Measurements from ENCODE around the gene SSR1.
"Not testable (repeated sequence)": the region's sequence is repeated elsewhere in the genome, so short reads cannot be mapped to it uniquely, and the experiment has no call there.

The SSR1 gene

GRCh38 chr6:7264686-7265384 is 48.2 kb downstream of the SSR1 start:
- Histone ChIP-seq H3K36me3 (ENCODE audit: control insufficient read depth in 1 of 2, insufficient read depth in 2 of 2, low read depth in 1 of 2, low read length in 2 of 2) (no peaks in the 10 kb centered on the region), H3K27ac (ENCODE audit: low read length, poor library complexity, severe bottlenecking) (no peak overlapping the region), H3K9ac (ENCODE audit: low read length) (no peak overlapping the region), H3K23ac (ENCODE audit: low read length in 2 of 2) (no peak overlapping the region), H2AK5ac (ENCODE audit: low read length, severe bottlenecking) (no peak overlapping the region), H3K9me3 (ENCODE audit: control insufficient read depth, low read length) (no peaks in the 10 kb centered on the region), H2AFZ (ENCODE audit: low read depth, low read length) (no peak overlapping the region), H3K14ac (ENCODE audit: low read length in 2 of 2) (no peak overlapping the region), H2BK5ac (ENCODE audit: low read depth, low read length, poor library complexity, severe bottlenecking) (no peak overlapping the region), H2BK12ac (ENCODE audit: low read length in 2 of 2) (no peak overlapping the region), H3K4ac (ENCODE audit: low read depth in 1 of 2, low read length in 2 of 2) (no peak overlapping the region), H4K91ac (ENCODE audit: low read length) (no peak overlapping the region), H3K4me2 (ENCODE audit: low read length, poor library complexity, severe bottlenecking) (no peak overlapping the region), H2BK15ac (ENCODE audit: low read depth, poor library complexity, severe bottlenecking) (no peak overlapping the region), H3K4me1 (ENCODE audit: control insufficient read depth, insufficient read depth, low read depth, low read length) (peaks cover 30% of the 10 kb centered on the region), H4K8ac (ENCODE audit: low read length) (no peak overlapping the region), H3K4me3 (ENCODE audit: insufficient read depth in 1 of 2, low read depth in 1 of 2, low read length in 2 of 2) (no peak overlapping the region), H2BK120ac (ENCODE audit: low read depth, low read length) (no peak overlapping the region), H3K18ac (ENCODE audit: low read depth in 1 of 2, low read length in 2 of 2) (no peak overlapping the region), H3K27me3 (ENCODE audit: control insufficient read depth in 1 of 2, insufficient read depth in 1 of 2, low read length in 2 of 2) (peaks cover 0 to 5% of the 10 kb centered on the region in 2 experiments), H3K79me1 (replicated peaks; ENCODE audit: low read length, poor library complexity, severe bottlenecking) (no peaks in the 10 kb centered on the region)
- WGBS = 88% methylated on average over 17 of the region's 17 CpGs
- no peak for DNase-seq

GRCh38 chr6:7264041-7264440 is 49.0 kb downstream of the SSR1 start:
- Histone ChIP-seq H3K9ac (ENCODE audit: low read length) (no peak overlapping the region), H3K4me2 (ENCODE audit: low read length, poor library complexity, severe bottlenecking) (no peak overlapping the region), H4K91ac (ENCODE audit: low read length) (no peak overlapping the region), H3K9me3 (ENCODE audit: control insufficient read depth, low read length) (no peaks in the 10 kb centered on the region), H3K27me3 (ENCODE audit: control insufficient read depth in 1 of 2, insufficient read depth in 1 of 2, low read length in 2 of 2) (peaks cover 0 to 5% of the 10 kb centered on the region in 2 experiments), H3K4ac (ENCODE audit: low read depth in 1 of 2, low read length in 2 of 2) (no peak overlapping the region), H3K14ac (ENCODE audit: low read length in 2 of 2) (no peak overlapping the region), H2AK5ac (ENCODE audit: low read length, severe bottlenecking) (no peak overlapping the region), H2BK12ac (ENCODE audit: low read length in 2 of 2) (no peak overlapping the region), H3K4me1 (ENCODE audit: control insufficient read depth, insufficient read depth, low read depth, low read length) (peaks cover 35% of the 10 kb centered on the region), H2BK5ac (ENCODE audit: low read depth, low read length, poor library complexity, severe bottlenecking) (no peak overlapping the region), H3K36me3 (ENCODE audit: control insufficient read depth in 1 of 2, insufficient read depth in 2 of 2, low read depth in 1 of 2, low read length in 2 of 2) (no peaks in the 10 kb centered on the region), H3K27ac (ENCODE audit: low read length, poor library complexity, severe bottlenecking) (no peak overlapping the region), H3K18ac (ENCODE audit: low read depth in 1 of 2, low read length in 2 of 2) (no peak overlapping the region), H2BK120ac (ENCODE audit: low read depth, low read length) (no peak overlapping the region), H4K8ac (ENCODE audit: low read length) (no peak overlapping the region), H3K79me1 (replicated peaks; ENCODE audit: low read length, poor library complexity, severe bottlenecking) (no peaks in the 10 kb centered on the region), H3K4me3 (ENCODE audit: insufficient read depth in 1 of 2, low read depth in 1 of 2, low read length in 2 of 2) (no peak overlapping the region), H2AFZ (ENCODE audit: low read depth, low read length) (no peak overlapping the region), H2BK15ac (ENCODE audit: low read depth, poor library complexity, severe bottlenecking) (no peak overlapping the region), H3K23ac (ENCODE audit: low read length in 2 of 2) (no peak overlapping the region)
- DNase-seq = no peak
- 91% methylated on average over 10 of the region's 15 CpGs for WGBS

- not testable (repeated sequence) for H3K9ac ChIP-seq (ENCODE audit: low read length); H2AK5ac ChIP-seq (ENCODE audit: low read length, severe bottlenecking); H2BK15ac ChIP-seq (ENCODE audit: low read depth, poor library complexity, severe bottlenecking); H3K23ac ChIP-seq (ENCODE audit: low read length in 2 of 2); H3K79me1 ChIP-seq (replicated peaks; ENCODE audit: low read length, poor library complexity, severe bottlenecking); H2AFZ ChIP-seq (ENCODE audit: low read depth, low read length); H3K27me3 ChIP-seq (ENCODE audit: control insufficient read depth in 1 of 2, insufficient read depth in 1 of 2, low read length in 2 of 2); H3K36me3 ChIP-seq (ENCODE audit: control insufficient read depth in 1 of 2, insufficient read depth in 2 of 2, low read depth in 1 of 2, low read length in 2 of 2); H2BK120ac ChIP-seq (ENCODE audit: low read depth, low read length); H4K8ac ChIP-seq (ENCODE audit: low read length); H2BK5ac ChIP-seq (ENCODE audit: low read depth, low read length, poor library complexity, severe bottlenecking); H3K9me3 ChIP-seq (ENCODE audit: control insufficient read depth, low read length); H3K14ac ChIP-seq (ENCODE audit: low read length in 2 of 2); H3K4ac ChIP-seq (ENCODE audit: low read depth in 1 of 2, low read length in 2 of 2); H4K91ac ChIP-seq (ENCODE audit: low read length); H3K27ac ChIP-seq (ENCODE audit: low read length, poor library complexity, severe bottlenecking); DNase-seq; H3K18ac ChIP-seq (ENCODE audit: low read depth in 1 of 2, low read length in 2 of 2); H3K4me3 ChIP-seq (ENCODE audit: insufficient read depth in 1 of 2, low read depth in 1 of 2, low read length in 2 of 2); H3K4me2 ChIP-seq (ENCODE audit: low read length, poor library complexity, severe bottlenecking); H2BK12ac ChIP-seq (ENCODE audit: low read length in 2 of 2)
- 98% methylated on average over 6 of the region's 9 CpGs for WGBS
- peaks cover 38% of the 10 kb centered on the region for H3K4me1 ChIP-seq (ENCODE audit: control insufficient read depth, insufficient read depth, low read depth, low read length)
Measured at GRCh38 chr6:7263519-7263805, 49.5 kb downstream of the SSR1 start.

- peaks cover 0 to 5% of the 10 kb centered on the region in 2 experiments for H3K27me3 ChIP-seq (ENCODE audit: control insufficient read depth in 1 of 2, insufficient read depth in 1 of 2, low read length in 2 of 2)
- H2BK15ac ChIP-seq (ENCODE audit: low read depth, poor library complexity, severe bottlenecking) = peak overlapping the region; percentile 44
- H2BK5ac ChIP-seq (ENCODE audit: low read depth, low read length, poor library complexity, severe bottlenecking) = no peak overlapping the region
- H4K8ac ChIP-seq (ENCODE audit: low read length) = no peak overlapping the region
- H3K14ac ChIP-seq (ENCODE audit: low read length in 2 of 2) = no peak overlapping the region
- no peak overlapping the region for H3K27ac ChIP-seq (ENCODE audit: low read length, poor library complexity, severe bottlenecking)
- H3K18ac ChIP-seq (ENCODE audit: low read depth in 1 of 2, low read length in 2 of 2) = peak overlapping the region in 1 of 2 experiments; percentile 22
- no peak overlapping the region for H3K9ac ChIP-seq (ENCODE audit: low read length)
- no peak overlapping the region for H3K23ac ChIP-seq (ENCODE audit: low read length in 2 of 2)
- WGBS = 95% methylated on average over 14 of the region's 16 CpGs
- no peak overlapping the region for H3K4me3 ChIP-seq (ENCODE audit: insufficient read depth in 1 of 2, low read depth in 1 of 2, low read length in 2 of 2)
- H3K36me3 ChIP-seq (ENCODE audit: control insufficient read depth in 1 of 2, insufficient read depth in 2 of 2, low read depth in 1 of 2, low read length in 2 of 2) = no peaks in the 10 kb centered on the region
- H3K4ac ChIP-seq (ENCODE audit: low read depth in 1 of 2, low read length in 2 of 2) = no peak overlapping the region
- peaks cover 36% of the 10 kb centered on the region for H3K4me1 ChIP-seq (ENCODE audit: control insufficient read depth, insufficient read depth, low read depth, low read length)
- no peak overlapping the region for H3K4me2 ChIP-seq (ENCODE audit: low read length, poor library complexity, severe bottlenecking)
- no peak overlapping the region for H2AK5ac ChIP-seq (ENCODE audit: low read length, severe bottlenecking)
- no peak overlapping the region for H4K91ac ChIP-seq (ENCODE audit: low read length)
- no peak overlapping the region for H2BK12ac ChIP-seq (ENCODE audit: low read length in 2 of 2)
- no peak overlapping the region for H2AFZ ChIP-seq (ENCODE audit: low read depth, low read length)
- H3K9me3 ChIP-seq (ENCODE audit: control insufficient read depth, low read length) = no peaks in the 10 kb centered on the region
- H3K79me1 ChIP-seq (replicated peaks; ENCODE audit: low read length, poor library complexity, severe bottlenecking) = no peaks in the 10 kb centered on the region
- DNase-seq = no peak
- no peak overlapping the region for H2BK120ac ChIP-seq (ENCODE audit: low read depth, low read length)
Measured at GRCh38 chr6:7262746-7263518, 50.1 kb downstream of the SSR1 start.

Data from mesenchymal stem cell (in vitro differentiated cells and primary cell).